ENCODE results near the gene PTPRM. TPM values are rescaled to one million over a fixed set of nuclear protein-coding genes. Genes with fewer than 3 reads are reported as not detected.

Gene PTPRM
- total RNA-seq, 1 donor from 2014 or later, result 1.00 TPM

DNA sequence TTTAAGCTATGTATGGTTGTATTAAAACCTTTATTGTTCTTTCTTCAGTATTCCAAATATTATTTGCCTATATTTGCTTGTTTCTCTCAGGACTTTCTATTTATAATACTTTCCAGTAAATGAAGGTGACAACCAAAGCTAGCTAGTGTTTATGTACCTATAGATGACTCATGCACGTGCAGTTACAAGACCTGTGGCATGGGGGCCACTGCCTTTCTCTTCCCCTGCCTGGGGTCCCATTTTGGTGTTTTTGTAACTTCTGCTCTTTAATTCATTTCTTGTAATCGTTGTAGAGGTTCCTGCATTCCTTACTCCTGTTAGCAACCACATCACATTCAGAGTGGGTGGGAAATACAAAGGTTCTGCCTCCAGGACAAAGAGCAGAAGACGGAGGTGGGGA, 364.6 kb downstream of the PTPRM start:
- ChIA-PET CTCF (no interaction called here), POLR2A (no interaction called here)
- no peak overlapping the region for H3K27ac Mint-ChIP-seq
- no peak overlapping the region for H3K4me3 Mint-ChIP-seq
- ATAC-seq (ENCODE audit: low read depth) (no peak), DNase-seq (no peak)
- no peaks in the 10 kb centered on the region for H3K27me3 Mint-ChIP-seq
- no peaks in the 10 kb centered on the region for H3K36me3 Mint-ChIP-seq (ENCODE audit: low read depth)
- no peaks in the 10 kb centered on the region for H3K9me3 Mint-ChIP-seq
- H3K4me1 Mint-ChIP-seq, result no peaks in the 10 kb centered on the region
- intact Hi-C loops (cut with micrococcal nuclease), result no loop called here
- TF ChIP-seq, protein P1, sequence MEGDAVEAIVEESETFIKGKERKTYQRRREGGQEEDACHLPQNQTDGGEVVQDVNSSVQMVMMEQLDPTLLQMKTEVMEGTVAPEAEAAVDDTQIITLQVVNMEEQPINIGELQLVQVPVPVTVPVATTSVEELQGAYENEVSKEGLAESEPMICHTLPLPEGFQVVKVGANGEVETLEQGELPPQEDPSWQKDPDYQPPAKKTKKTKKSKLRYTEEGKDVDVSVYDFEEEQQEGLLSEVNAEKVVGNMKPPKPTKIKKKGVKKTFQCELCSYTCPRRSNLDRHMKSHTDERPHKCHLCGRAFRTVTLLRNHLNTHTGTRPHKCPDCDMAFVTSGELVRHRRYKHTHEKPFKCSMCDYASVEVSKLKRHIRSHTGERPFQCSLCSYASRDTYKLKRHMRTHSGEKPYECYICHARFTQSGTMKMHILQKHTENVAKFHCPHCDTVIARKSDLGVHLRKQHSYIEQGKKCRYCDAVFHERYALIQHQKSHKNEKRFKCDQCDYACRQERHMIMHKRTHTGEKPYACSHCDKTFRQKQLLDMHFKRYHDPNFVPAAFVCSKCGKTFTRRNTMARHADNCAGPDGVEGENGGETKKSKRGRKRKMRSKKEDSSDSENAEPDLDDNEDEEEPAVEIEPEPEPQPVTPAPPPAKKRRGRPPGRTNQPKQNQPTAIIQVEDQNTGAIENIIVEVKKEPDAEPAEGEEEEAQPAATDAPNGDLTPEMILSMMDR (IDR thresholded peaks at IDR 0.05), result no peak

DNA sequence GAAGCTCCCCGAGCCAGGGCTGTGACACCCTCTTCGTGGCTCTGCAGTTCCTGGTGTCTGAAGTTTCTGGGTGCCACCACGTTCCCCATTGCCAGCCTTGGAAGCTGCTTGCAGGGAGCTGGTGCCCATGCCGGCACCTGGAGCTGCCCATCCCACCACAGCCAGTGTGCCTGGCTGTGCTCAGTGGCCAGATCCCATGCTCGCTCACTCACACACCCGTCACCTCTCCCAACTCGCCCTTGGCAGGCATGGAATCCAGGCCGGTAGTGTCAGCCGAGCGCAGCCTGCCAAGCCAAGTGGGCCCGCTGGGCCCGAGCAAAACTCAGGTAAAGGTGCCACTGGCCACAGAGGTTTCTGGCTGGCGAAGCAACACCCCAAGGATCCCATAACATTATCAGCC, 370.2 kb downstream of the PTPRM start:
- TF ChIP-seq, protein P1 (IDR thresholded peaks at IDR 0.05), result no peak
- ChIA-PET POLR2A (no interaction called here), CTCF (no interaction called here)
- Mint-ChIP-seq H3K27ac (no peak overlapping the region), H3K9me3 (no peaks in the 10 kb centered on the region), H3K36me3 (ENCODE audit: low read depth) (no peaks in the 10 kb centered on the region), H3K4me1 (no peaks in the 10 kb centered on the region), H3K4me3 (no peak overlapping the region), H3K27me3 (no peaks in the 10 kb centered on the region)
- DNase-seq (no peak), ATAC-seq (ENCODE audit: low read depth) (no peak)
- intact Hi-C loops (cut with micrococcal nuclease), result no loop called here

DNA sequence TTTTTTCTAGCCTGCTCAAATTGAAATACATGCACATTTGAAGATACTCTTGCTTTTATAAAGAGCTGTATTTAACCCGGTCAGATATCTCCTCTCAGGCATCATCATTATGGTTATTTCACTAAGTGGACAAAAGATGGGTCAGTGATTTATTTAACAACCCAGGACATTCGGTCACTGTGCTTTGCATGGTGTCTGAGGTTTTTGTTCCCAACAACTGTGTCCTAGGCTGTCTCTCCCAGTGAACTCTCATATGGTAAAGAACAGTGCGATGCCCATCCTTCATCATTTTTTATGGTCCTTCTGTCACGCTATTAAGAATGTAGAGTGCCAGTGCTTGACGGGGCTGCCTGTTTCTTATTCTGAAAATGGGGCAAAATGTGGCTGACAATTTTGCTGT, 372.4 kb downstream of the PTPRM start:
- TF ChIP-seq, protein P1 (IDR thresholded peaks at IDR 0.05), result no peak
- no peak overlapping the region for H3K4me3 Mint-ChIP-seq
- H3K27ac Mint-ChIP-seq, result no peak overlapping the region
- intact Hi-C loops (cut with micrococcal nuclease), result no loop called here
- no peaks in the 10 kb centered on the region for H3K36me3 Mint-ChIP-seq (ENCODE audit: low read depth)
- ChIA-PET CTCF (no interaction called here), POLR2A (no interaction called here)
- ATAC-seq (ENCODE audit: low read depth) (no peak), DNase-seq (no peak)
- H3K27me3 Mint-ChIP-seq, result no peaks in the 10 kb centered on the region
- H3K4me1 Mint-ChIP-seq, result no peaks in the 10 kb centered on the region
- H3K9me3 Mint-ChIP-seq, result peaks cover 3% of the 10 kb centered on the region

DNA sequence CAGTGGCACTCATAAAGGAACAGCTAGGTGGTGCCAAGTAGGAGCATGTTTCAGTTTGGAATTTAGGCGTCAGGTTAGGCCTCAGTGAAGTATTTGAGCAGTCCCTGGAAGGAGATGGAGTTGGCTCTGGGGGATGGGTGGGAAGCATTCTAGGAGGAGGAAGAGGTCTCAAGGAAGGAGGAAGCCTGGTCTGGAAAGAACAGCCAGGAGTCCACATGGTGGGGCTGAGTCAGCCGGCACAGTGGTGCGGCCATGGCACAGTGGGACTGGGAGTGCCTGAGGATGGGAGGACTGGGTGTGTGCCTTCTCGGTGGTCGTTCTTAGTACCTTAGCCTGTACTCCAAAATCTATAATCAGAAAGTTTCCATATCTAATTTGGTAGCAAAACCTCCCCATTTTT, 373.3 kb downstream of the PTPRM start:
- ChIA-PET CTCF (no interaction called here), POLR2A (no interaction called here)
- DNase-seq (no peak), ATAC-seq (ENCODE audit: low read depth) (no peak)
- Mint-ChIP-seq H3K4me3 (no peak overlapping the region), H3K27me3 (no peaks in the 10 kb centered on the region), H3K27ac (no peak overlapping the region), H3K9me3 (peaks cover 3% of the 10 kb centered on the region), H3K4me1 (no peaks in the 10 kb centered on the region), H3K36me3 (ENCODE audit: low read depth) (no peaks in the 10 kb centered on the region)
- intact Hi-C loops (cut with micrococcal nuclease), result no loop called here
- TF ChIP-seq, protein P1 (IDR thresholded peaks at IDR 0.05), result no peak

DNA sequence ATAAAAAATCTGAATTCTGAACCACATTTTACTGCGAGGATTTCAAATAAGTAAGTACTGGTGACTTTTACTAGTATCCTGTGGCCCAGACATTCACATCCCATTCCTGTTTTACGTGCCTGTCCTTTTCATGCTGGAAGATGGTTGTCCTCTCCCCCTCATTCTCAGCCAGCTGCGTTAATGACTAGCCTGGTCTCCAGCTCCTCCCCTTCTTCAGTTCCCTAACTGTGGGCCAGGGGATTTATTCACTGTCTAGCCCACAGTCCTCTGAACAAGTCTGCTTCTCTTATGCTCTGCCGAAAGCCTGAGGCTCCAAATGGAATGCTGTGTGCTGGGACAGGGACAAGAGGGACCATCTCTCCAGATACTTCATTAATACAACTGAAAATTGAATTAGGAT, 373.9 kb downstream of the PTPRM start:
- DNase-seq, result no peak
- ChIA-PET CTCF (no interaction called here), POLR2A (no interaction called here)
- no peak for ATAC-seq (ENCODE audit: low read depth)
- H3K9me3 Mint-ChIP-seq, result peaks cover 3% of the 10 kb centered on the region
- intact Hi-C loops (cut with micrococcal nuclease), result no loop called here
- no peaks in the 10 kb centered on the region for H3K27me3 Mint-ChIP-seq
- no peak overlapping the region for H3K27ac Mint-ChIP-seq
- no peak overlapping the region for H3K4me3 Mint-ChIP-seq
- no peaks in the 10 kb centered on the region for H3K36me3 Mint-ChIP-seq (ENCODE audit: low read depth)
- no peaks in the 10 kb centered on the region for H3K4me1 Mint-ChIP-seq
- TF ChIP-seq, protein P1 (IDR thresholded peaks at IDR 0.05), result no peak

Measured in activated B cell treated with CpG ODN at 0.5 μM for 24 hours (primary cell).